GM12878 (cell line): ENCODE measurements around the gene SEMA4G.

Experiments used
- ATF7 ChIP-seq: fragments of 450-650 bp; IDR thresholded peaks from 2 replicates; pipeline ENCODE4 v1.6.1; 2016; ENCODE audit warnings: low read depth, mild to moderate bottlenecking
- BRCA1 ChIP-seq: IDR thresholded peaks from 2 replicates; pipeline ENCODE4 v1.6.1; 2011; ENCODE audit warnings: low read depth, low read length, improper control_type of control experiment
- ETV6 ChIP-seq, 2 experiments: fragments of 450-650 bp in 1 of 2; IDR thresholded peaks in 1 of 2; conservative IDR thresholded peaks in 1 of 2; 2 replicates each; pipeline ENCODE4 v1.6.1; 2014; ENCODE audit warnings: antibody characterized with exemption in 1 of 2, borderline replicate concordance in 1 of 2, low read depth in 1 of 2, mild to moderate bottlenecking in 1 of 2, moderate library complexity in 1 of 2
- EZH2 ChIP-seq: IDR thresholded peaks from 2 replicates; pipeline ENCODE4 v1.6.1; 2012; ENCODE audit warnings: low read depth, mild to moderate bottlenecking, control low read depth, inconsistent platforms, low read length, borderline replicate concordance; ENCODE audit not compliant: control insufficient read depth
- GABPA ChIP-seq: IDR thresholded peaks from 2 replicates; pipeline ENCODE4 v1.6.1; 2014; ENCODE audit warnings: antibody characterized with exemption, low read depth, mild to moderate bottlenecking, inconsistent platforms
- MXI1 ChIP-seq: fragments of 150-350 bp; IDR thresholded peaks from 2 replicates; pipeline ENCODE4 v1.6.1; 2011; ENCODE audit warnings: low read depth, mild to moderate bottlenecking, inconsistent platforms, low read length, improper control_type of control experiment
- NFYB ChIP-seq: IDR thresholded peaks from 2 replicates; pipeline ENCODE4 v1.6.1; 2011; ENCODE audit warnings: low read depth, mild to moderate bottlenecking, low read length, improper control_type of control experiment, moderate library complexity; ENCODE audit not compliant: insufficient read depth
- POLR2A ChIP-seq: IDR thresholded peaks from 2 replicates; pipeline ENCODE4 v1.6.1; 2011; ENCODE audit warnings: low read depth, mild to moderate bottlenecking, low read length
- POLR2AphosphoS5 ChIP-seq: IDR thresholded peaks from 2 replicates; pipeline ENCODE4 v1.6.1; 2011; ENCODE audit warnings: mild to moderate bottlenecking, low read length, inconsistent platforms
- RAD21 ChIP-seq: IDR thresholded peaks from 2 replicates; pipeline ENCODE4 v1.6.1; 2011; ENCODE audit warnings: mild to moderate bottlenecking, low read depth, low read length, moderate library complexity; ENCODE audit not compliant: insufficient read depth
- SRF ChIP-seq, 2 experiments: IDR thresholded peaks; 2 replicates each; pipeline ENCODE4 v1.6.1; 2011; ENCODE audit warnings: low read depth in 2 of 2, low read length in 2 of 2, mild to moderate bottlenecking in 1 of 2, moderate library complexity in 1 of 2
- ZNF274 ChIP-seq: IDR thresholded peaks from one replicate; pipeline ENCODE4 v1.8.0; 2011; ENCODE audit not compliant: insufficient read length, insufficient read depth
- TF ChIP-seq, protein P1 (sequence below), 3 experiments: IDR thresholded peaks in 2 of 3; conservative IDR thresholded peaks in 1 of 3; 2 replicates each; pipeline ENCODE4 v1.5.1; 2011; ENCODE audit warnings: low read depth in 3 of 3, low read length in 3 of 3, mild to moderate bottlenecking in 3 of 3, control low read depth in 2 of 3, moderate library complexity in 2 of 3, inconsistent platforms in 1 of 3, mixed read lengths in 1 of 3; ENCODE audit not compliant: control insufficient read depth in 2 of 3, insufficient read depth in 1 of 3; ENCODE audit errors: extremely low read depth in 1 of 3
- TF ChIP-seq, protein P2 (sequence below): fragments of 450-650 bp; IDR thresholded peaks from 2 replicates; pipeline ENCODE4 v1.6.1; 2016; ENCODE audit warnings: mild to moderate bottlenecking

DNA sequence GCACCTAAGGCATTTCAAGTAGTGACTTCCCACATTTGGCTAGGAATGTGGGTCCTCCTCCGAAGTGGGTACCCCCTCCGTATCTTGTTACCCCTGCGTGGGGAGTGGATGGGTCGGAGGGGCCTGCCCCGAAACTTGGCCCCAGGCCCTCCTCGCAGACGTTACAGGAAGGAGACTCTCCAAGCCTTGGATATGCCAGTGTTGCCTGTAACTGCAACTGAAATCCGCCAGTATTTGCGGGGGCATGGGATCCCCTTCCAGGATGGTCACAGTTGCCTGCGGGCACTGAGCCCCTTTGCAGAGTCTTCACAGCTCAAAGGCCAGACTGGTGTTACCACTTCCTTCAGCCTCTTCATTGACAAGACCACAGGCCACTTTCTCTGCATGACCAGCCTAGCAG is 18.9 kb downstream of the SEMA4G start:
- no peak for TF ChIP-seq ETV6 (conservative IDR thresholded peaks at IDR 0.05 in 1 of 2, IDR thresholded peaks at IDR 0.05 in 1 of 2; ENCODE audit: borderline replicate concordance in 1 of 2, low read depth in 1 of 2)
- TF ChIP-seq, protein P1, sequence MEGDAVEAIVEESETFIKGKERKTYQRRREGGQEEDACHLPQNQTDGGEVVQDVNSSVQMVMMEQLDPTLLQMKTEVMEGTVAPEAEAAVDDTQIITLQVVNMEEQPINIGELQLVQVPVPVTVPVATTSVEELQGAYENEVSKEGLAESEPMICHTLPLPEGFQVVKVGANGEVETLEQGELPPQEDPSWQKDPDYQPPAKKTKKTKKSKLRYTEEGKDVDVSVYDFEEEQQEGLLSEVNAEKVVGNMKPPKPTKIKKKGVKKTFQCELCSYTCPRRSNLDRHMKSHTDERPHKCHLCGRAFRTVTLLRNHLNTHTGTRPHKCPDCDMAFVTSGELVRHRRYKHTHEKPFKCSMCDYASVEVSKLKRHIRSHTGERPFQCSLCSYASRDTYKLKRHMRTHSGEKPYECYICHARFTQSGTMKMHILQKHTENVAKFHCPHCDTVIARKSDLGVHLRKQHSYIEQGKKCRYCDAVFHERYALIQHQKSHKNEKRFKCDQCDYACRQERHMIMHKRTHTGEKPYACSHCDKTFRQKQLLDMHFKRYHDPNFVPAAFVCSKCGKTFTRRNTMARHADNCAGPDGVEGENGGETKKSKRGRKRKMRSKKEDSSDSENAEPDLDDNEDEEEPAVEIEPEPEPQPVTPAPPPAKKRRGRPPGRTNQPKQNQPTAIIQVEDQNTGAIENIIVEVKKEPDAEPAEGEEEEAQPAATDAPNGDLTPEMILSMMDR (IDR thresholded peaks at IDR 0.05 in 2 of 3, conservative IDR thresholded peaks at IDR 0.05 in 1 of 3; ENCODE audit: control insufficient read depth in 2 of 3, extremely low read depth in 1 of 3, insufficient read depth in 1 of 3, low read depth in 3 of 3, low read length in 3 of 3): no peak
- no peak for TF ChIP-seq GABPA
- TF ChIP-seq EZH2: no peak
- no peak for TF ChIP-seq ZNF274
- no peak for TF ChIP-seq POLR2AphosphoS5
- TF ChIP-seq RAD21: no peak
- TF ChIP-seq BRCA1: no peak
- TF ChIP-seq POLR2A: 0 out of 2 replicates have a peak, but pooled peaks have one; percentile 16
- no peak for TF ChIP-seq SRF (IDR thresholded peaks at IDR 0.05; ENCODE audit: low read depth in 2 of 2, low read length in 2 of 2)
- TF ChIP-seq NFYB: no peak
- no peak for TF ChIP-seq MXI1
- TF ChIP-seq, protein P2, sequence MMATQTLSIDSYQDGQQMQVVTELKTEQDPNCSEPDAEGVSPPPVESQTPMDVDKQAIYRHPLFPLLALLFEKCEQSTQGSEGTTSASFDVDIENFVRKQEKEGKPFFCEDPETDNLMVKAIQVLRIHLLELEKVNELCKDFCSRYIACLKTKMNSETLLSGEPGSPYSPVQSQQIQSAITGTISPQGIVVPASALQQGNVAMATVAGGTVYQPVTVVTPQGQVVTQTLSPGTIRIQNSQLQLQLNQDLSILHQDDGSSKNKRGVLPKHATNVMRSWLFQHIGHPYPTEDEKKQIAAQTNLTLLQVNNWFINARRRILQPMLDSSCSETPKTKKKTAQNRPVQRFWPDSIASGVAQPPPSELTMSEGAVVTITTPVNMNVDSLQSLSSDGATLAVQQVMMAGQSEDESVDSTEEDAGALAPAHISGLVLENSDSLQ: no peak
- TF ChIP-seq ATF7: no peak
